Lower leg skin (tissue), 4 donors: ENCODE data around the gene ARHGDIG. TPM values are rescaled to one million over a fixed set of nuclear protein-coding genes. Genes with fewer than 3 reads are reported as not detected.
"Not testable (repeated sequence)": the region's sequence is repeated elsewhere in the genome, so short reads cannot be mapped to it uniquely, and the experiment has no call there.

Experiments used
- DNase-seq, 2 donors: peaks; one replicate each; pipeline ENCODE4 v3.0.0-alpha.2; 2019; ENCODE audit warnings: low spot score in 2 of 2
- H3K4me3 ChIP-seq: fragments of 200-600 bp; sonication (generic); 2 replicates; pipeline ENCODE4 v1.5.1; 2017; ENCODE audit warnings: mild to moderate bottlenecking, low read depth; ENCODE audit not compliant: poor library complexity, severe bottlenecking
- POLR2A ChIP-seq, 2 donors: fragments of 450-650 bp; IDR thresholded peaks; one replicate each; pipeline ENCODE4 v1.6.1; 2016 to 2017; ENCODE audit warnings: antibody characterized with exemption in 2 of 2, mild to moderate bottlenecking in 1 of 2, moderate library complexity in 1 of 2
- WGBS, 2 donors: methylation state at CpG; one replicate each; pipeline ENCODE4 v1.1.5; 2018; 5-methylcytosine and 5-hydroxymethylcytosine counted together
- intact Hi-C: fragments of 100-400 bp; cut with DNase I; formaldehyde crosslinking; loops from one replicate; pipeline ENCODE4 v1.15.0; 2023; ENCODE audit warnings: low total_unique reads
- total RNA-seq, 4 donors: library from RNA; depleted of rRNA; stranded (reverse); fragments of >200 nt; gene quantifications; one replicate each; pipeline ENCODE4 v1.1.0, GENCODE V29; 2016
- TF ChIP-seq, protein P1 (sequence below), 3 donors: fragments of 450-650 bp; IDR thresholded peaks; one replicate each; pipeline ENCODE4 v1.5.1; 2016; ENCODE audit warnings: antibody characterized with exemption in 3 of 3, mild to moderate bottlenecking in 3 of 3, moderate library complexity in 2 of 3

The ARHGDIG gene
- total RNA-seq, 4 donors from 2014 or later: not detected

DNA sequence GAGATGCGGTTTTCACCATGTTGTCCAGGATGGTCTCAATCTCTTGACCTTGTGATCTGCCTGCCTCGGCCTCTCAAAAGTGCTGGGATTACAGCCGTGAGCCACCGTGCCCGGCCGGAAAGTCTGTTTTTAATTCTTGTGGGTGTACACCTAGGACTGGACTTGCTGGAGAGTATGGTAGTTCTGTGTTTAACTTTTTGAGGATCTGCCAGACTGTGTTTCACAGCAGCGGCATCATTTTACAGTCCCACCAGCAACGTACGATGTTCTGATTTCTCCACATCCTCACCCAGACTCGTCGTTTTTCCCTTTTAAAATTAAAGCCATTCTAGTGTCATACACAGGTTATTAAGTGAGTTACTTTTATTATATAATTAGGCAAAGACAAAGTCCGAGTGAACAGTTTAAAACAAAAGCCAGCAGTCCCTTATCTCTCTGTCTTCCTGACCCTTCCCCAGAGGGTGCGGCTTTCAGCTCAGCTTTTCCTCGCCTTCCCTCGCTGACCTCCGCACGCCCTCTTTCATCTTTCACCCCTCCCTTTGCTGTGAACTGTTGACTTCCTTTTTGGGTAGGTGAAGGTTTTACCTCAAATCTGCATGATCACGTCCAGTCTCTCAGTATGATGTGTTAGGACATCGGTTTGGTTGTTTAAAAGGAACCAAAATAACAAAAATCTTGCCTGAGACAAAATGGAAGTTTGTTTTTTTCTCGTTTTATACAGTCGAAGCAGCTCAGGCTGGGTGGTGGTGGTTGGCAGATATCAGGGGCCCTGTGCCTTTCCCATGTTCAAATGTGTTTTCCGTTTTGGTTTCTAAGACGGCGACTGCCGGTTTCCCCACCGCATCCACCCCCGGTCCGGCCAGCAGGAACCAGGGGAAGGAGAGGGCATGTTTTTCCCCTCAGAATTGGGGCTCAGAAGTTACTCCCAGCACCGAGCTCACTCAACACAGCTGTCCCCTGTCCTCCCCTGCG, 27.7 kb upstream of the ARHGDIG start:
- no peak overlapping the region for H3K4me3 ChIP-seq
- intact Hi-C loops: no loop called here
- 78 to 83% methylated on average over 30 of the region's 30 CpGs for WGBS, 2 donors
- no peak for DNase-seq
- TF ChIP-seq, protein P1, sequence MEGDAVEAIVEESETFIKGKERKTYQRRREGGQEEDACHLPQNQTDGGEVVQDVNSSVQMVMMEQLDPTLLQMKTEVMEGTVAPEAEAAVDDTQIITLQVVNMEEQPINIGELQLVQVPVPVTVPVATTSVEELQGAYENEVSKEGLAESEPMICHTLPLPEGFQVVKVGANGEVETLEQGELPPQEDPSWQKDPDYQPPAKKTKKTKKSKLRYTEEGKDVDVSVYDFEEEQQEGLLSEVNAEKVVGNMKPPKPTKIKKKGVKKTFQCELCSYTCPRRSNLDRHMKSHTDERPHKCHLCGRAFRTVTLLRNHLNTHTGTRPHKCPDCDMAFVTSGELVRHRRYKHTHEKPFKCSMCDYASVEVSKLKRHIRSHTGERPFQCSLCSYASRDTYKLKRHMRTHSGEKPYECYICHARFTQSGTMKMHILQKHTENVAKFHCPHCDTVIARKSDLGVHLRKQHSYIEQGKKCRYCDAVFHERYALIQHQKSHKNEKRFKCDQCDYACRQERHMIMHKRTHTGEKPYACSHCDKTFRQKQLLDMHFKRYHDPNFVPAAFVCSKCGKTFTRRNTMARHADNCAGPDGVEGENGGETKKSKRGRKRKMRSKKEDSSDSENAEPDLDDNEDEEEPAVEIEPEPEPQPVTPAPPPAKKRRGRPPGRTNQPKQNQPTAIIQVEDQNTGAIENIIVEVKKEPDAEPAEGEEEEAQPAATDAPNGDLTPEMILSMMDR (IDR thresholded peaks at IDR 0.05): no peak
- TF ChIP-seq POLR2A (IDR thresholded peaks at IDR 0.05): no peak

DNA sequence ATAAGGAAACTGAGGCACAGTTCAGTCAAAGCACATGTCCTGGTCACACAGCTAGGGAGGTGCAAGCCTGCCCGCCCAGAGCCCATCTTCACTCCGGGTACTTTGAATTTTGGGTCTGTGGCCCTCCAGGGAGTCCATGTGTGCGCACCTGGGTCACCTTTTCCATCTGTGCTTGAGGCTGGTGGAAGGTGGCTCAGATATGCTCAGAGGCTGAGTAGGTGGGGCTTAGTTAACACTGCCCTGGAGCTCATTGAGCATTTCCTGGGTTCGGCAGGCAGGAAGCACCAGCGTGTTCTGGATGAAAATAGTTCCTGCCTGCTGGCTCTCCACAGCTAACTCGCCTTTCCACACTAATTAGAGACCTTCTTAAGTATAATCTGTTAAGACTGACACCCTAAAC, 26.6 kb upstream of the ARHGDIG start:
- no peak for TF ChIP-seq POLR2A (IDR thresholded peaks at IDR 0.05)
- TF ChIP-seq, protein P1 (IDR thresholded peaks at IDR 0.05): no peak
- 89 to 92% methylated on average over 6 of the region's 6 CpGs for WGBS, 2 donors

DNA sequence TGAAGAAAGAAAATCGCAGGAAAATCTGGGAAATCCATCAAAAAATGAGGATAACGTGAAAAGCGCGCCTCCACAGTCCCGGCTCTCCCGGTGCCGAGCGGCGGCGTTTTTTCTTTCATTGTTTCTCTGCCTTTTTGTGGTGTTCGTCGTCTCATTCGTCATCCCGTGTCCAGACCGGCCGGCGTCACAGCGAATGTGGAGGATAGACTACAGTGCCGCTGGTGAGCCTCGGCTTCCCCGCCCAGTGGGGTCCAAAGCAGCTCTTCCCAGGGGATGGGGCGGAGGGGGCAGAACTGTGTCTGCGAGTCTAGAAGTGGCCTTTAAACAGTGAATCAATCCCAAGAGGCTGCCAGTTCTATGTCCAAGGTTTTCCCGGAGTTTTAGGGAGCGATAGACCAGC, 25.9 kb upstream of the ARHGDIG start:
- no peak for DNase-seq
- 97% methylated on average over 25 of the region's 25 CpGs for WGBS, 2 donors
- no peak overlapping the region for H3K4me3 ChIP-seq
- TF ChIP-seq, protein P1 (IDR thresholded peaks at IDR 0.05): no peak
- no peak for TF ChIP-seq POLR2A (IDR thresholded peaks at IDR 0.05)
- intact Hi-C loops: no loop called here

More for the DNA sequence above, 26.6 kb upstream of the ARHGDIG start:
- H3K4me3 ChIP-seq: no peak overlapping the region
- no peak for DNase-seq
- intact Hi-C loops: no loop called here

DNA sequence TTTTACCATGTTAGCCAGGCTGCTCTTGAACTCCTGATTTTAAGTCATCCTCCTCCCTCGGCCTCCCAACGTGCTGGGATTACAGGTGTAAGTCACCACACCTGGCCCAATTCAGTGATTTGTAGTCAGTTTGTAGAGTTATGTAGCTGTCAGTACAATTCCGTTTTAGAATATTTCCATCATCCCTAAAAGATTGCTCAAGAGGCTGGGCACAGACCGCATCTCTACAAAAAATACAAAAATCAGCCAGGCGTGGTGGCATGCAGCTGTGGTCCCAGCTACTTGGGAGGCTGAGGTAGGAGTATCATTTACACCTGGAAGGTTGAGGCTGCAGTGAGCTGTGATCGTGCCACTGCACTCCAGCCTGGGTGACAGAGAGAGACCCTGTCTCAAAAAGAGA, 25.2 kb upstream of the ARHGDIG start:
- 93 to 94% methylated on average over 6 of the region's 6 CpGs for WGBS, 2 donors
- intact Hi-C loops: no loop called here
- TF ChIP-seq, protein P1 (IDR thresholded peaks at IDR 0.05): no peak
- TF ChIP-seq POLR2A (IDR thresholded peaks at IDR 0.05): no peak
- H3K4me3 ChIP-seq: no peak overlapping the region
- no peak for DNase-seq

DNA sequence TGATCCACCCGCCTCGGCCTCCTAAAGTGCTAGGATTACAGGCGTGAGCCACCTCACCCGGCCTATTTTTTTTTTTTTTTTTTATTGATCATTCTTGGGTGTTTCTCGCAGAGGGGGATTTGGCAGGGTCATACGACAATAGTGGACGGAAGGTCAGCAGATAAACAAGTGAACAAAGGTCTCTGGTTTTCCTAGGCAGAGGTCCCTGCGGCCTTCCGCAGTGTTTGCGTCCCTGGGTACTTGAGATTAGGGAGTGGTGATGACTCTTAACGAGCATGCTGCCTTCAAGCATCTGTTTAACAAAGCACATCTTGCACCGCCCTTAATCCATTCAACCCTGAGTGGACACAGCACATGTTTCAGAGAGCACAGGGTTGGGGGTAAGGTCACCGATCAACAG, 22.3 kb upstream of the ARHGDIG start:
- H3K4me3 ChIP-seq, intact Hi-C loops, DNase-seq: not testable (repeated sequence)
- 94% methylated on average over 13 of the region's 13 CpGs for WGBS, 2 donors

DNA sequence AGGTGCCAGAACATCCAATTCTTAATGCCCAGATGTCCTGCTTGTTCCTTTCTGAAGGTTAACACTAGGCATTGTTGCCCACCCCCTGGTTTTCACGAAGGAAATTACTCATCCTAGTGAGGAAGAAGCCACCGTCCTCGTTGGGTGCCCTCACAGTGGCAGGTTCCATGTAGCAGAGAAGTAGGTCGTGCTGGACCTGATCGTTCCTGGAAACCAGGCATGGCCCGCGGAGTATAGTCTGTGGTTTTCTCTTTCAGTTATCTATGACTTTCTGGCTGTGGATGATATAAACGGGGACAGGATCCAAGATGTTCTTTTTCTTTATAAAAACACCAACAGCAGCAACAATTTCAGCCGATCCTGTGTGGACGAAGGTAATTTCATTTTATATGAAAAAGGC, 21.2 kb upstream of the ARHGDIG start:
- TF ChIP-seq, protein P1 (IDR thresholded peaks at IDR 0.05): no peak
- no peak for TF ChIP-seq POLR2A (IDR thresholded peaks at IDR 0.05)
- WGBS, 2 donors: 87 to 90% methylated on average over 10 of the region's 10 CpGs
- intact Hi-C loops: no loop called here
- no peak overlapping the region for H3K4me3 ChIP-seq
- DNase-seq: no peak
